GM18873 (cell line): ENCODE data around the gene MAP3K21.

Source experiments
- ATAC-seq: cut with Tn5 transposase; IDR thresholded peaks from one replicate; pipeline ENCODE4 v1.9.1; 2021; ENCODE audit warnings: mild to moderate bottlenecking, moderate library complexity, moderate number of reproducible peaks; ENCODE audit not compliant: unreplicated experiment, low FRiP score

The MAP3K21 gene

DNA sequence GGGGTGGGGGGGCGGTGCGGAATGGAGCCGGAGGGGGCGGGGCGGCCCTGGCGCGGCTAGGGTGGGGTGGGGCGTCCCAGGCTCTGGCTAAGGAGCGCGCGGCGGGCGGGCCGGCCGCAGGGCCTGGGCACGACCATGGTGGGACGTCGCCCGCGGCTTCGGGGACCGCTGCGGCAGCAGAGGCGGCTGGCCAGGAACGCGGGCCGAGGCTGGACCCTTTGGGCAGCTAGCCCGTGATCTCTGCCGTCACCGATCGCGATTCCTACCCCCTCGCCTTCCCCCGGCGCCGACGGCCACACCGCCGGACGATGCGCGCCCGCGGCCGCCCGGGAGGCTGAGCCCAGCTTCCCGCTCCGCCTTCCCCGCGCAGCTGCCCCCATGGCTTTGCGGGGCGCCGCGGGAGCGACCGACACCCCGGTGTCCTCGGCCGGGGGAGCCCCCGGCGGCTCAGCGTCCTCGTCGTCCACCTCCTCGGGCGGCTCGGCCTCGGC is at the start of gene MAP3K21:
Gene MAP3K21, plus strand, starts transcription at position 74 of the 491 bp plus-strand sequence. Its CDS starts 305 bp downstream, at position 379.
- ATAC-seq, result peak; percentile 33

DNA sequence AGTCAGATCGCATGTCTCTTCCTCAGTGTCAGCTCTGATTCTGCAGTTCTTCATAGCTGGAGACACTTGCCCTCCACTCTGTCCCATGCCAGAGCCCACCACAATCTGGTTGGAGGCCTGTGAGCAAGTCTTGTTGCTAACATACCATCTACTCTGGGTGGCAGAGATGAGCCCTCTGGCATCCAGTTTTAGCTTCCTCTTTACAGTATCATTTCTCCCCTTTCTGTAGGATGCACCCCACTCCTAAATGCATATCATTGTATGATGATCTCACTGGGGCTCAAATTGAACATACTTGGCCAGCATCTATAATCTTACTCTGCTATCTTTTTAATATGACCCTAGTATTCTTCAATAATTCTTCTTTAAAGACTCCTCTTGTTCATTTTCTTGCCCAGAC is 48.9 kb upstream of the MAP3K21 start:
- no peak for ATAC-seq

DNA sequence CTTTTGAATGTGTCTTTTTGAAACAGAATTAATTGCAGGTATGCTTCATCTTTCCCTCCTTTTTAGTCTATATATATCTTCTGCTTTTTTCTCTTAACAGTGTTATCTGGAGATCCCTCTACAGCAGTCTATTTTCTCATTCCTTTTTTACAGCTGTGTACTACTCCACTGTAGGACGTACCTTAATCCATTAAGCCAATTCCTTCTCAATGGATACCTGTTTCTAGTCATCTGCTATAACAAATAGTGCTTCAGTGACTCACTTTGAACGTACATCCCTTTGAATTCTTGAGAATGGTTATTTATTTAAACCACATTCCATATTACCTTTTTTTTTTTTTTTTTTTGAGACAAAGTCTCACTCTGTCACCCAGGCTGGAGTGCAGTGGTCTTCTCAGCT is 47.6 kb upstream of the MAP3K21 start:
- ATAC-seq, result no peak

DNA sequence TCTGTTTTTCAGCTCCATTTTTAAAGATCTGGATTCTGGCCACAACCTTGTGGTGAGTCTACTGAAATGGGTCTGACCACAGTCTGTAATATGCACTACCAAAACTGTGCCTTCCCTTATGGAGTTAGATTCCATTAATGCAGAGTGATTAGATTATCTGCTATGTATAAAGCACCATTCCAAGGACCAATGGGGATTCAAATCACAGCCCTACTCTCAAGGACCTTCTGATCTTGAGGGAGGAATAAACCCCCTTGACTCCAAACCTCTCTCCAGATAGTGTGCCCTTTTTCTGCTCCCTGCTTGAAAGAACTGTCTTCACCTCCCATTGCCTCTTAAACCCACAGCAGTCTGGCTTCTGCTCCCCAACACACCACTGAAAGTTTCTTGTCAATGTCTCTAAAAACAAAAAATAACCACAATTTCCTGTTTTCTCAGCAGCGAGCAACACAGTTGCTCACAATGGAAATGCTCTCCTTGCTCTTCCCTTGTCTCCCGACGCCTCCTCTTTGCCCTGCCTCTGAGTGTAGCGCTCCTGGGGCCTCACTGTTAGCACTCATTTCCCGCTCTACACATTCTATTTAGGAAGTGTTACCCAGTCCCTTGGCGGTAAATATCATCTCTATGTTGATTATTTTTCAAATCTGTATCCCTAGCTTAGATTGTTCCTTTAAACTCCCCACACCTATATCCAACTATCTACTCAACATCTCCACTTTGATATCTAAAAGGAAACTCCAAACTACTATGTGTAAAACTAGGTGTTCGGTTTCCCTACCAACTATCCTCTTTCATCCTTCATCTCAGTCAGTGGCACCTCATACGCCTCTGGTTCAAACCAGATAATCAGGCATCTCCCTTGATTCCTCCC is 45.6 kb upstream of the MAP3K21 start:
- ATAC-seq, result peak; percentile 91

DNA sequence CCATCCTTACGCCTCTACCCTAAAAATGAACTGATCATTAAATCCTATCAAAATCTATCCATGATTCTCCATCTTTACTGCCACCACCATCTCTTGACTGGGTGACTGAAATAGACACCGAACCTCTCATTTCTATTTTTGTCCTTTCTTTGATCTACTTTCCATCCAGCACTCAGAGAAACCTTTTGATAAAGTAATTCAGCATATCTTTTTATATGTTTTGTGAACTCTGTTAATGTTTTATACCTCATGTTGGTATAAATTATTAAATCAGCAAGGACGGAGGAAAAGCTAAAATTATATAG is 45.0 kb upstream of the MAP3K21 start:
- no peak for ATAC-seq

DNA sequence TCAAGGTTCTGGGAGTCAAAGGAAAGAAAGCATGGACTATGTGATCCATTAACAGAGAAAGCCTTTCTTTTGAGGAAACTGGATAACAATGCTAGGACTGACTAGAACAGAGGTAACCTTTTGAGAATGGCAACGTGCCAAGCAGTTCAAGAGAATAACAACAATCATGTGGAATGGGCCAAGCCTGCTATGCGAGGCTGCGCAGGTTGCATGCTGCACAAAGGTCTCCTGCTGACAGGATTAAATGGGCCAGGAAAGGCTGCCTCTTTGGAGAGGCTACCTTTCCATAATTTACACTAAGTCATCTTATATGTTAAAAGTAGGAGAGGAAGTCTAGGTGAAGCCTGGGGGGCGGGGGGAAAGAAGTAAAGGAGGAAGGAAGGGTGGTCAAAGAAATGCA is 37.8 kb upstream of the MAP3K21 start:
- ATAC-seq, result no peak

DNA sequence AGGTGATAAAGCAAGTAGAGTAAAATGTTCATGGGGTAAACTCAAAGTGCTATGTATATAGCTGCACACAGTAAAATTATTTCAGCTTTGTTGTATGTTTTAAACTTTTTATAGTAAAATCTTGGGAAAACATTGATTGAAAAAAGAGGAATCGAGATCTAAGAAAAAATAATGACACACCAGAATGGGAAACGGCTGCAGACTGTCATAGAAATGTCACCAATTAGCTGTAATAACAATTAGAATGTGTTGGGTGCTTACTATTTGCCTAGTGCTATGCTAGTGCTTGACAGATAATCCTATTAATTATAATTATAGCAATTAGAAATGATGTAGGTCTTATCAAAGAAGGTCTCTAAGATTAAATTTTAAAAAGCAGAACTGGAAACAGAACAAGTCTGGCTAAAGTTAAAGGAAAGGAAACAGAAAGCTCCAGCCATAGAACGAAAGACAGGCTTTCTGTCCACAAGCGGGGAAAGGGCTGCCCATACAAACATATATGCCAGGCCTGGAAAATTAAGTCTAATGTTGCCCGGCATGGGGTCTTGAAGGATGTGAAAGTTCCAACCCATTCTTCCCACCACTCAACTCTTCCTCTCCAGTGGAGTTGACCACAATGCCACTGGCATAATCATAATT is 37.0 kb upstream of the MAP3K21 start:
- no peak for ATAC-seq

DNA sequence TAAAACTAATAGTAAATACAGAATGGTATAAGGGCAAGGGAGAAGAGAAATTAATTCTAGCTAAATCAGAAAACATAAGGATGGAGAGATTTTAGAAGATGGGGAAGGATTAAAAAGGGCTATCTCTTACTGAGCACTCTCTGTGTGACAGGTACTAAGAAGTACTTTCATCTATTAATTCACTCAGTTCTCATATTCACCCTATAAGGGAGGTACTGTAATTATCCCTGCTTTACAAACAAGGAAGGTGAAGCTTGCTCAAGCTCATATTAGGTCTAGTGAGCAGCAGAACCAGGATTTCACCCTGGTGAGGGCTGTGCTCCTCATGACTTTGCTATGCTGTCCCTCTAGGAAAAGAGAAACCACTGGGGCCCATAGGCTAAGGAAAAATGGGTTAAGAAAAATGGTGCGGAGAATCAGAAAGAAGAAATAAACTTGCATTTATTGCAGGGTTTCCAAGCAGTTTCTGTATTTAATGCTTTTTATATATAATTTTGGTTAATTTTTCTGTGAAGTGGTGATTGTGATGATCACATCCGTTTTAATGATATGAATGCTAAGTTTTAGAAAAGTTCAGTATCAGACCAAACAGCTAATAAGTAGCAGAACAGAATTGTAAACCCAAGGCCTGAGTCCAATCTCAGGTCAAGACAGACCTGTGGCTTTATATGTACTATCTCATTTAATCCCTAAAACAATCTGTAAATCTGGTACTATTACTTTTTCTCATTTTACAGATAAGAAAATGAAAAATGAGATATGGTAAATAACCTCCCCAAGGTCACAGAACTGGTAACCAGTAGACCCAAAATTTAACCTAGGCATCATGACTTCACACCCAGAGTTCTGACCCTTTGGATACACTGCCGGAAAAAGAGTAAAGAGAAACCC is 33.7 kb upstream of the MAP3K21 start:
- ATAC-seq, result no peak

DNA sequence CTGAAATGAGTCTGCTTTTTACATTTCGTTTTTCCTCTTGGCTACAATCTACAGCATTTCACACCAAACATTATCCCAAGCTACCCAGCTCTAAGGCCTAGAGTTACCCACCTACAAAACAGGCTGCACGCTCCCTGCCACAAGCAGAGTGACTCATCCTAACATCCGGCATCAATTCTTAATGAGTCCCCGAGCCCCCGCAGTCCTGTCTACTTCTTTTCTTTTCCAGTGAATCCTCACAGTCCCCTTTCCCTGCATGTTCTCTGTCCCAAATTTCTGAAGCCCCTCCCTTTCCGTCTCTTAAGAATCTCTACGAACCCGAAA is 32.6 kb upstream of the MAP3K21 start:
- ATAC-seq, result peak; percentile 31

DNA sequence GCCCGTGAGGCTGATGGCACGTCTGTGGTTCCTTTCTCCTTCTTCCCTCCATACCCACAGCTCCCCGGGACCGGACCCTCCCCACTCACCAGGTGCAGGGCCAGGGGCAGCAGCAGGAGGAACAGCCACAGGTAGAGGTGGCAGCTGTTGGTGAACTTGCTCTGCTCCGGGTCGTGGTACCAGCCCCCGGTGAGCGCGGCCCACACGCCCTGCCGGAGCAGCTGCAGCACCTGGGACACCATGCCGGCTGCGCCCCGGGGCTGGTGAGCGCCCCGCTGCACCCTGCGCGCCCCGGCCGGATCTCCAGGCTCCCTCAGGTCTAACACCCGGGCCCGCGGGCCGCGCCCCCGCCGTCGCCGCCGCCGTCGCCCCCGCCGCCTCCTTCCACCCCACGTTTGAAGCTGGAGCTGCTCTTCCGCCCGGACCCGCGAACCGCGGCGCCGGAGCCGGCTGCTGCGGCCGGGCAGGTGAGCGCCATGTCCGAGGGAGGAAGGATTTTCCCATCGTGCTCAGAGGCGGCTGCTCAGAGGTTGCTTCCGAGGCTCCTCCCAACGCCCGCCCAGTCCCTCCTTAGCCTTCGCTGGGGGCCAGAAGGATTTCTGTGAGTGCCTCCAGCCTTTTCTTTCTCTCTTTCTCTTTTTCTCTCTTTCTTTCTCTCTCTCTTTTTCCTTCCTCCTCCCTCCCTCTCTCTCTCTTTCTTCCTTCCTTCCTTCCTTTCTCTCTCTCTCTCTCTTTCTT is 32.1 kb upstream of the MAP3K21 start, which contains the start of gene PCNX2:
Gene PCNX2, minus strand, starts transcription at position 489 of the 738 bp plus-strand sequence. Its CDS starts 247 bp downstream, at position 242.
- peak; percentile 78 for ATAC-seq

DNA sequence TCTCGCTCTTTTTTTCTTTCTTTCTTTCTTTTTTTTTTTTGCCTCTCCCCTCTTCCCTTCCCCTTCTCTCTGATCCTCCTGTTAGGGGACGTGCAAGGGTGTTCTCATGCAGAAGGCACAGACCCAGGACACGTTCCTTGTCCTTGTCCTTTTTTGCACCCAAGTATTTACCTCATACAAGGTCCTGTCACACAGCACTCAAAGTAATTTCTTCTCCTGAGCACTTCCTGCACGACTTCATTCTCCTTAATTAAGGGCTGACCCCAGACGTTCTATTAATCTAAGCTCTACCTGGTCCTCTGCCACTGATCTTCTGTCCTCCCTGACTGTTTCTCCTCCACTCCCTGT is 31.6 kb upstream of the MAP3K21 start:
- no peak for ATAC-seq

DNA sequence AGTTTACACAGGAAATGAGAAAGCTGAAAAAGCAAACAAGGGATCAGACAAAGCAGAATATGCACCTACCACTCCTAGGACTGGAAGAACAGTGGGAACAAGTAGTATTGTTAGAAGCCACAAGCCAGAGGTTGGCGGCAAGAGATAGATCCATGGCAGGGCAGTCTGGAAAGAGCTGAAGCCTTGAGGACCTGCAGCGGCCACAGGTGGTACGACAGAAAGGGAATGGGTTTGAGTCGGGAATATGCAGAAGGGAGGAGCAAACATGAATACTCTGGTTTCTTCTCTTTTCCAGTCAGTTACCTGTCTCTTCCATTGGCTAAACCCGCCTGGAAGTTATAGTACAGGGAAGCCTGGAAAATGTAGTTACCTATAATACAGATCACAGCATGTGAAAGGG is 28.1 kb upstream of the MAP3K21 start:
- no peak for ATAC-seq

DNA sequence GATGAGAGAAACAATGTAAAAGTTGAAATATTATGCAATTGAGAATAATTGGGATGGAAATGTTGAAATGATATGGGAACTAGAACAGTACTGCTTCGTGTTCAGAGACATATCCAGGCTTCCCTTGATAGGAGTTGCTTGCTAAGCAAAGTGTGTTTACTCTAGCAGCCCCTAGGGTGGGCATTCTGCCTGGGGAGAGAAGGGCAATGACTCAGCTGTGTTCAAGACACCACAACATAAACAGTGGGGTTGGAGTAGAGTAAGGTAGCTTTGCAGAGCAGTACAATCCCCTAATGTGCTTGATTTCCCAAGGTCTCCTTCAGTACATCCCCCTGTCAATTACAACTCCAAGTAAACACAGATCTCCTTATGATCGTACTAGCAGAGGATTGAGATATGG is 27.2 kb upstream of the MAP3K21 start:
- ATAC-seq, result no peak

DNA sequence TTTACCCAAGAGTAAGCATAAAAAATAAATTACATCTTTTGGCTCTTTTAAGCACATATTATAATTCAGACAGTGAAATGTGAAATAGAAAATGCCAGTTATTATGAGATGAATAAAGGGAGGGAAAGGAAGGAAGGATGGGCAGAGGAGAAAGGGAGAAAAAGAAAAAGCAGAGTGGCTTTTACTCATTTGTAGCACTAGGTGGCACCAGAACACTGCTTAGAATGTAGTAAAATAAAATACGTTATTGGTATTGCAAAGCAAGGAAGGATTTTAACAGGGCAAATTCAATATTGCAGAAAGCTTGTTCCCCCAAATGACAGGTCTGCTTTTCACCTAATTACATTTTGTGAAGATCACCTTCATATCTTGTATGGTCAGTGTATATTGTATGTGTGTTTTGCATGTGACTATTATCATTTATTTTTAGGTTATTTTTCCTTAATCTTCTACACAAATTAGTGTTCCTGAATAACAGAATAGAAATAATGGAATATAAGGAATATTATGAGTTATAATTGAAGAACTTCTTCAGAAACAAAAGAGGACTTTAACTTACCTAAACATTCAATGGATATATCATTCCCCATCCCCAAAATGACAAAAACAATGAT is 22.9 kb upstream of the MAP3K21 start:
- no peak for ATAC-seq

DNA sequence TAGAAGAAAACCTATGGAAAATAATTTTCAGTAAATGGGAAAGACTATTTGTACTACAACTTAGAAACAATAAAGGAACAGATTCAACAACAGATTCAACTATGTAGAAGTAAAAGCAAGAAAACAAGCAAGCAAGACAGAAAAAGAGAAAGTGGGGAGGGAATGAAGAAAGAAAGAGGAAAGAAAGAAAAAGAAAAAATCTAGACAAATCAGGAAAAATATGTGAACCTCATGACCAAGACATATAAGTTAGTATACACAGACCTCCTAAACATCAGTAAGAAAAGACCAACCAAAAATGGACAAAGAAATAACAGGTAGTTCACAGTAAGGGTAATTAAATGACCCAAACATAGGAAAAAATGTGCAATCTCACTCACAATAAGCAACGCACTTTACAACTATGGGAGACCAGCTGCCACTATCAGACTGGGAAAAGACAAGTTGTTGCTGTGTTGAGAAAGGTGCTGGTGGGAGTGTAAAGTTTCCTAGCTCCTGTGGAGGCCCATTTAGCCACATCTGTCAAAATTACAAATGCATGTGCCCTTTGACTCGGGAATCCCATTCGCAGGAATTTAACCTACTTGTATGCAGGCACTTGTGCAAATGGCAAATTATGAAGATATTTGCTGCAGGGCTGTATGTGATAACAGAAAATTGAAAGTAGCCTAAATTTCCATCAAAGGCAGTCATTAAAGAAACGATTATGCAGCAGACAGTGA is 13.9 kb upstream of the MAP3K21 start:
- no peak for ATAC-seq

DNA sequence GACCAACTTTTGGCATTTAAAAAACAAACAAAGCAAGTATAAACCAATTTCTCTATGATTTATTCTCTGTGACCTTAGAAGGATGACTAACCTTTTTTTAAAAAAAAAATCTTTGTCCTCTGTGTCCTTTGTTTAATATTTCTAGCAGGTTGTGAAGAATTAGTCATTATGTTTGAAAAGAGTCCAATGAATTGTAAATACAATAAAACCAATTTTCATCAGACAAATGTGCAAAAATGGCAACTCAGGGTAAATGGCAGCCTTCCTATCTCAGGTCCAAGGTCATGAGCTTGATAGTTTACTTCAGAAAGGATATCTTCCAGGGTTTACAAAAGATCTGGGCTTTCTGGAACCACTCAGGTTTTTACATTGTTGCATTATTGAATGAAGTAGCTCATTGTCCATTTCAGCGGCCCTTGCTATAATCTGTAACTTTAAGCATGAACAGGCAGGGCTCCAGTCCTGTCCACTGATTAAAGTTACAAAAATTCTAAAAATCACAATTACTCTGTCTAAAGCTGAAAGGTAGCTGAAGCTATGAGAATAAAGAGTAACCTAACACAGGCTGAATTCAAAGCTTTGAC is 11.7 kb upstream of the MAP3K21 start:
- ATAC-seq, result no peak

DNA sequence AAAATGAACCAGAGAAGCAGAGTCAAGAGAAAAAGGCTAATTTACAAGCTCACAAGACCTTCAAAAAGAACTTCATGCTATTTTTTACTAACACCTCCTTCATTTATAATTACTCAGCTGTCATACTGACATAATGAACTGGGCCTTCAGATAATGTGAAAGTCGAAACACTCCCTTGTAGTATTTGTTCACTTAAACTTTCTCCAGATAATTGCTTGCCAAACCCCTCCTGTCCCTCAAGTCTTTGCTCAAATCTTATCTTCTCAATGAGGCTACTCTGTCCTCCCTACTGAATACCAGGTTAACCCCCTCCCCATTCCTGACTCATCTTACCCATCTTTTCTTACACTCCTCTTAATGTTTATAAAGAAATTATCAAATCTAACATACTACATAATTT is 11.1 kb upstream of the MAP3K21 start:
- no peak for ATAC-seq

DNA sequence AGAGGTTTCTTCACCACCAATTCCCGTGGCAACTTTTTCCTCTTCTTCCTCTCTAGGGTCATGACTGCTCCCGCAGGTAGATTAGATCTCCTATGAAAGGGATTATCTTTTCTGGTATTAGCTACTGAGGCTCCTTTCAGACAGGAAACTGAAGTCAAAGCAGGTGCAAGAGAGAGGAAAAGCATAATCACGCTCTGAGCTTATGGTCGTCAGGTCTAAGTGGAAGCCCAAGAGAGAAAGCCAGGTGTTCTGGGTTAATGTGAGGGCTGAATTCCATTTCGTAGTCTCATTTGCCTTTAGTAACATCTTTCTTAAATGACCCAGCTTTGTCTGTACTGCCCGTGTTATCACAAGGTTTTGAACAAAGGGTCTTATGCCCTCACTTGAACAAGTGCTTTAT is 8.3 kb upstream of the MAP3K21 start:
- no peak for ATAC-seq

DNA sequence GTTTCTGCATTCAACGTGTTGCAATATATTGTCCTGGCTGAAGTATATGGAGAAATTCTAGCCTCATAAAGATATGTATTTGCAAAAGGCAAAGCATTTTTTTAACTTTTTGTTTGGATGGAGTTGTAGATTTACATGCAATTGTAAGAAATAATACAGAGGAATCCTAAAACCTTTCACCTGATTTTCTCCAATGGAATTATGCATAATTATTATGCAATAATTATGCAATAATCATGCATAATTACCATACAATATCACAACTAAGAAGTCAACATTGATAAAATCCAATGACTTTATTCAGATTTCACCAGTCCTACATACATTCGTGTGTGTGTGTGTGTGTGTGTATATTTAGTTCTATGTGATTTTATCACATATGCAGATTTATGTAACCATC is 7.5 kb upstream of the MAP3K21 start:
- ATAC-seq, result no peak
